SK-N-SH treated with all-trans-retinoic acid at 6 μM for 48 hours (cell line): ENCODE results near the gene GTF3C2.
A peak's percentile ranks its signal among the peaks of the same experiment; 100 is the strongest.

Experiments used
- ARNTL ChIP-seq: fragments of 450-650 bp; formaldehyde crosslinking; IDR thresholded peaks from 2 replicates; pipeline ENCODE4 v1.5.0; 2020; ENCODE audit warnings: low read depth, mild to moderate bottlenecking, moderate library complexity, borderline replicate concordance
- CREB5 ChIP-seq: fragments of 250-450 bp; sonication (Bioruptor Pico); IDR thresholded peaks from 2 replicates; pipeline ENCODE4 v1.5.1; 2020; ENCODE audit warnings: low read depth, mild to moderate bottlenecking, moderate library complexity
- CSDC2 ChIP-seq: fragments of 250-450 bp; sonication (Bioruptor Pico); IDR thresholded peaks from 2 replicates; pipeline ENCODE4 v1.5.0; 2020; ENCODE audit warnings: mild to moderate bottlenecking, moderate library complexity
- CSRNP3 ChIP-seq: fragments of 250-450 bp; sonication (Bioruptor Pico); IDR thresholded peaks from 2 replicates; pipeline ENCODE4 v1.5.1; 2021; ENCODE audit warnings: mild to moderate bottlenecking, moderate library complexity
- GLIS3 ChIP-seq: fragments of 250-450 bp; sonication (Bioruptor Pico); IDR thresholded peaks from 2 replicates; pipeline ENCODE4 v1.5.0; 2020; ENCODE audit warnings: mild to moderate bottlenecking, moderate library complexity
- OSR1 ChIP-seq: fragments of 250-450 bp; sonication (Bioruptor Pico); IDR thresholded peaks from 2 replicates; pipeline ENCODE4 v1.8.0; 2022; ENCODE audit warnings: moderate library complexity, mild to moderate bottlenecking, inconsistent platforms
- PPARA ChIP-seq: fragments of 250-450 bp; sonication (Bioruptor Pico); IDR thresholded peaks from 2 replicates; pipeline ENCODE4 v1.5.0; 2020; ENCODE audit warnings: mild to moderate bottlenecking, borderline replicate concordance
- RARB ChIP-seq: fragments of 250-450 bp; sonication (Bioruptor Pico); IDR thresholded peaks from 2 replicates; pipeline ENCODE4 v1.8.0; 2021; ENCODE audit warnings: mild to moderate bottlenecking, moderate library complexity
- TSHZ2 ChIP-seq: fragments of 250-450 bp; sonication (Bioruptor Pico); IDR thresholded peaks from 2 replicates; pipeline ENCODE4 v1.5.0; 2020; ENCODE audit warnings: mild to moderate bottlenecking, moderate library complexity
- ZC3H10 ChIP-seq: fragments of 250-450 bp; sonication (Bioruptor Pico); IDR thresholded peaks from 2 replicates; pipeline ENCODE4 v1.5.1; 2021; ENCODE audit warnings: mild to moderate bottlenecking, moderate library complexity
- ZFP3 ChIP-seq: fragments of 250-450 bp; sonication (Bioruptor Pico); IDR thresholded peaks from 2 replicates; pipeline ENCODE4 v1.5.0; 2020; ENCODE audit warnings: mild to moderate bottlenecking, moderate library complexity
- ZFP30 ChIP-seq: fragments of 450-650 bp; formaldehyde crosslinking; IDR thresholded peaks from 2 replicates; pipeline ENCODE4 v1.5.0; 2022; ENCODE audit warnings: mild to moderate bottlenecking, moderate library complexity
- ZNF565 ChIP-seq: fragments of 450-650 bp; formaldehyde crosslinking; conservative IDR thresholded peaks from 2 replicates; pipeline ENCODE4 v1.5.0; 2020; ENCODE audit warnings: low read depth, mild to moderate bottlenecking, moderate library complexity
- TF ChIP-seq, protein P1 (sequence below): fragments of 250-450 bp; sonication (Bioruptor Pico); IDR thresholded peaks from 2 replicates; pipeline ENCODE4 v1.8.0; 2020; ENCODE audit warnings: mild to moderate bottlenecking, moderate library complexity, borderline replicate concordance

DNA sequence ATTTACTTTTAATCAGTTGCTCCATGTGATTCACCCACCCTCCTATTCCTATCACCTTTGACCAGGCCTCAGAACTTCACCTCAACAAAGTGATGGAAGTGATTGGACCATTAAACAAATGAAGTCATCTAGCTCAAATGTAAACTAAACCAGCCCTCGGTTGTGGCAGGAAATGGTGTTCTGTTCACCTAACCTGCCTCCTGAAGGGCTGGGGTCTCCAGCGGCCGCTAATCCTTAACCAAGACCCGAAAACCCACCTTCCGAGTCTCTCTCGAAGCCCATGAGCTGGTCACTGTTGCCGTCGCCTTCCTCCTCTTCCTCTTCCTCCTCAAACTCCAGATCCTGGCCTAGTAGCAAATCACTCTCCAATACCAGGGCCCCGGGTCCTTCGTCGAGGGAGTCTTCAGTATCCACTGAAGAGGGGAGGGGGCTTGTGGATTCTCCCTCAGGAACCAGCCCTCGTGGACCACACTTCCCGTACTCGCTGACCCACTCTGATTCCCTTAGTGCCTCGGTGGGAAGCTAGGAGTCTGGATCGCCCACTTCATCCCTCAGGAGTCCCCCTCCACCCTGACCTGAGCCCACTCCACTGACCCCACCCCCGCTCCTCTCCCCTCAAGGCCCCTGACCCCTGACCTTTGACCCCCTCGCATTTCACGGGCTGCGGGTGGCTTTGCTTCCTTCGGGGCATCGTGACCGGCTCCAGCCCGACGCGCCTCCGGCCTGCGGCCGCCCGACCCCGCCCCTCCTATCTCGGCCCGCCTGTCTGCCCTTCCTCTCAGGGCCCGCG, 23.5 kb upstream of the GTF3C2 start:
- TF ChIP-seq, protein P1, sequence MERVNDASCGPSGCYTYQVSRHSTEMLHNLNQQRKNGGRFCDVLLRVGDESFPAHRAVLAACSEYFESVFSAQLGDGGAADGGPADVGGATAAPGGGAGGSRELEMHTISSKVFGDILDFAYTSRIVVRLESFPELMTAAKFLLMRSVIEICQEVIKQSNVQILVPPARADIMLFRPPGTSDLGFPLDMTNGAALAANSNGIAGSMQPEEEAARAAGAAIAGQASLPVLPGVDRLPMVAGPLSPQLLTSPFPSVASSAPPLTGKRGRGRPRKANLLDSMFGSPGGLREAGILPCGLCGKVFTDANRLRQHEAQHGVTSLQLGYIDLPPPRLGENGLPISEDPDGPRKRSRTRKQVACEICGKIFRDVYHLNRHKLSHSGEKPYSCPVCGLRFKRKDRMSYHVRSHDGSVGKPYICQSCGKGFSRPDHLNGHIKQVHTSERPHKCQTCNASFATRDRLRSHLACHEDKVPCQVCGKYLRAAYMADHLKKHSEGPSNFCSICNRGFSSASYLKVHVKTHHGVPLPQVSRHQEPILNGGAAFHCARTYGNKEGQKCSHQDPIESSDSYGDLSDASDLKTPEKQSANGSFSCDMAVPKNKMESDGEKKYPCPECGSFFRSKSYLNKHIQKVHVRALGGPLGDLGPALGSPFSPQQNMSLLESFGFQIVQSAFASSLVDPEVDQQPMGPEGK (CRISPR knock-in tag), result no peak
- TF ChIP-seq OSR1 (CRISPR knock-in tag) (no peak), GLIS3 (CRISPR knock-in tag) (peak; percentile 65; the same call in 1 of the 2 replicates), ZC3H10 (CRISPR knock-in tag) (no peak), ARNTL (peak; percentile 47; the same call in 1 of the 2 replicates), ZFP30 (CRISPR knock-in tag) (no peak), ZFP3 (CRISPR knock-in tag) (no peak), TSHZ2 (CRISPR knock-in tag) (no peak), RARB (CRISPR knock-in tag) (no peak), CREB5 (CRISPR knock-in tag) (no peak; the same call in 1 of the 2 replicates), ZNF565 (CRISPR knock-in tag) (no peak), CSDC2 (CRISPR knock-in tag) (no peak), PPARA (CRISPR knock-in tag) (no peak), CSRNP3 (CRISPR knock-in tag) (peak; percentile 73; the same call in 1 of the 2 replicates)
